K562 (cell line): ENCODE results near the gene CLIC1. TPM values are rescaled to one million over a fixed set of nuclear protein-coding genes. Genes with fewer than 3 reads are reported as not detected.

ENCODE experiments used
- CHD1 ChIP-seq: fragments of 200-600 bp; sonication (generic); IDR thresholded peaks from one replicate; pipeline ENCODE4 v1.6.1; 2012; ENCODE audit warnings: mild to moderate bottlenecking, moderate library complexity, low read length, inconsistent platforms
- DMBX1 ChIP-seq: fragments of 250-450 bp; sonication (Bioruptor Pico); IDR thresholded peaks from 2 replicates; pipeline ENCODE4 v1.8.0; 2022; ENCODE audit warnings: inconsistent platforms, mild to moderate bottlenecking, moderate library complexity, borderline replicate concordance
- ELF4 ChIP-seq: fragments of 450-650 bp; formaldehyde crosslinking; IDR thresholded peaks from 2 replicates; pipeline ENCODE4 v1.4.0; 2022; ENCODE audit warnings: missing genetic modification characterization
- HMG20B ChIP-seq: fragments of 250-450 bp; sonication (Bioruptor Pico); IDR thresholded peaks from 2 replicates; pipeline ENCODE4 v1.5.0; 2021; ENCODE audit warnings: mild to moderate bottlenecking
- MYC ChIP-seq, 2 experiments: fragments of 250-450 bp in 1 of 2; sonication (Bioruptor Pico) in 1 of 2; IDR thresholded peaks; 2 replicates each; pipeline versions ENCODE4 v1.5.1 to v1.6.1; 2012 to 2021; ENCODE audit warnings: low read depth in 2 of 2, borderline replicate concordance in 1 of 2, improper control_type of control experiment in 1 of 2, low read length in 1 of 2, mild to moderate bottlenecking in 1 of 2, moderate library complexity in 1 of 2
- NR2C1 ChIP-seq, 2 experiments: fragments of 450-650 bp; IDR thresholded peaks; 2 replicates each; pipeline ENCODE4 v1.6.1; 2017; ENCODE audit warnings: mild to moderate bottlenecking in 2 of 2, antibody characterized with exemption in 1 of 2, inconsistent platforms in 1 of 2, missing compliant biosample characterization in 1 of 2, missing genetic modification characterization in 1 of 2
- RBM17 ChIP-seq: fragments of 200-400 bp; formaldehyde crosslinking; IDR thresholded peaks from 2 replicates; pipeline ENCODE4 v1.6.1; 2017; ENCODE audit warnings: low read depth, mild to moderate bottlenecking, low read length, borderline replicate concordance
- RCOR1 ChIP-seq, 2 experiments: IDR thresholded peaks; 2 replicates each; pipeline ENCODE4 v1.6.1; 2012; ENCODE audit warnings: low read depth in 2 of 2, low read length in 2 of 2, borderline replicate concordance in 1 of 2, improper control_type of control experiment in 1 of 2
- SUPT5H ChIP-seq: fragments of 450-650 bp; IDR thresholded peaks from 2 replicates; pipeline ENCODE4 v1.6.1; 2016
- TFAM ChIP-seq: fragments of 250-450 bp; sonication (Bioruptor Pico); conservative IDR thresholded peaks from 2 replicates; pipeline ENCODE4 v1.5.0; 2021; ENCODE audit warnings: mild to moderate bottlenecking, moderate library complexity
- ZBTB1 ChIP-seq: sonication (generic); formaldehyde crosslinking; IDR thresholded peaks from 2 replicates; pipeline ENCODE4 v1.8.1; 2023; ENCODE audit warnings: missing genetic modification reagents, low read depth, mild to moderate bottlenecking, borderline replicate concordance
- ZFP1 ChIP-seq: fragments of 450-650 bp; formaldehyde crosslinking; IDR thresholded peaks from 2 replicates; pipeline ENCODE4 v1.4.0; 2020; ENCODE audit warnings: mild to moderate bottlenecking, mixed read lengths
- ZKSCAN1 ChIP-seq: fragments of 150-350 bp; IDR thresholded peaks from 2 replicates; pipeline ENCODE4 v1.6.1; 2016; ENCODE audit warnings: low read depth, low read length
- ZNF695 ChIP-seq: fragments of 450-650 bp; formaldehyde crosslinking; IDR thresholded peaks from 2 replicates; pipeline ENCODE4 v1.4.0; 2020; ENCODE audit warnings: mild to moderate bottlenecking, moderate library complexity
- ZNF766 ChIP-seq: fragments of 200-800 bp; sonication (Bioruptor generic); conservative IDR thresholded peaks from 2 replicates; pipeline ENCODE4 v1.6.1; 2016; ENCODE audit warnings: missing genetic modification characterization, missing compliant biosample characterization
- polyA plus RNA-seq, 8 experiments: library from polyadenylated mRNA; depleted of rRNA in 4 of 8; stranded (reverse) in 5 of 8; unstranded in 3 of 8; fragments of >200 nt; fragmentation: Nextera tagmentation in 2 of 8; fragmentation: Illumina TruSeq in 1 of 8; extraction: Ambion mirVana in 2 of 8; extraction: Trizol in 1 of 8; gene quantifications; 2 replicates each; pipeline versions ENCODE4 v1.2.1 to v1.2.3, GENCODE V29; 2011 to 2014; ENCODE audit warnings: inconsistent platforms in 1 of 8, missing spikeins in 1 of 8
- total RNA-seq, 7 experiments: library from RNA; depleted of rRNA in 6 of 7; stranded (reverse); fragments of >200 nt in 6 of 7; fragmentation: Illumina TruSeq in 2 of 7; extraction: Trizol in 2 of 7; gene quantifications; 2 replicates each; pipeline versions ENCODE4 v1.2.1 to v1.2.3, GENCODE V29; 2011 to 2021; ENCODE audit warnings: low replicate concordance in 1 of 7
- TF ChIP-seq, protein P1 (sequence below): fragments of 250-450 bp; sonication (Bioruptor Pico); IDR thresholded peaks from 2 replicates; pipeline ENCODE4 v1.8.0; 2022; ENCODE audit warnings: moderate library complexity, mild to moderate bottlenecking, inconsistent platforms
- TF ChIP-seq, protein P2 (sequence below): sonication (generic); formaldehyde crosslinking; IDR thresholded peaks from 2 replicates; pipeline ENCODE4 v1.8.0; 2022; ENCODE audit warnings: mild to moderate bottlenecking, low read depth, missing genetic modification reagents
- TF ChIP-seq, protein P3 (sequence below): fragments of 450-650 bp; formaldehyde crosslinking; IDR thresholded peaks from 2 replicates; pipeline ENCODE4 v1.4.0; 2022; ENCODE audit warnings: missing genetic modification characterization
- TF ChIP-seq, protein P4 (sequence below): sonication (generic); formaldehyde crosslinking; IDR thresholded peaks from 2 replicates; pipeline ENCODE4 v1.8.0; 2022; ENCODE audit warnings: missing genetic modification reagents, mild to moderate bottlenecking, borderline replicate concordance
- TF ChIP-seq, protein P5 (sequence below): fragments of 450-650 bp; conservative IDR thresholded peaks from 2 replicates; pipeline ENCODE4 v1.6.1; 2016; ENCODE audit warnings: missing genetic modification characterization, low read depth, mild to moderate bottlenecking, missing compliant biosample characterization, moderate library complexity
- TF ChIP-seq, protein P6 (sequence below): fragments of 450-650 bp; formaldehyde crosslinking; IDR thresholded peaks from 2 replicates; pipeline ENCODE4 v1.4.0; 2022; ENCODE audit warnings: mild to moderate bottlenecking, moderate library complexity

CLIC1 gene
- total and polyA plus RNA-seq, 9 of the 15 experiments (the other 6 are each of a cell fraction or from before 2014, with no cell fraction given) = 1,267 to 2,419 (median 1,808) TPM

DNA sequence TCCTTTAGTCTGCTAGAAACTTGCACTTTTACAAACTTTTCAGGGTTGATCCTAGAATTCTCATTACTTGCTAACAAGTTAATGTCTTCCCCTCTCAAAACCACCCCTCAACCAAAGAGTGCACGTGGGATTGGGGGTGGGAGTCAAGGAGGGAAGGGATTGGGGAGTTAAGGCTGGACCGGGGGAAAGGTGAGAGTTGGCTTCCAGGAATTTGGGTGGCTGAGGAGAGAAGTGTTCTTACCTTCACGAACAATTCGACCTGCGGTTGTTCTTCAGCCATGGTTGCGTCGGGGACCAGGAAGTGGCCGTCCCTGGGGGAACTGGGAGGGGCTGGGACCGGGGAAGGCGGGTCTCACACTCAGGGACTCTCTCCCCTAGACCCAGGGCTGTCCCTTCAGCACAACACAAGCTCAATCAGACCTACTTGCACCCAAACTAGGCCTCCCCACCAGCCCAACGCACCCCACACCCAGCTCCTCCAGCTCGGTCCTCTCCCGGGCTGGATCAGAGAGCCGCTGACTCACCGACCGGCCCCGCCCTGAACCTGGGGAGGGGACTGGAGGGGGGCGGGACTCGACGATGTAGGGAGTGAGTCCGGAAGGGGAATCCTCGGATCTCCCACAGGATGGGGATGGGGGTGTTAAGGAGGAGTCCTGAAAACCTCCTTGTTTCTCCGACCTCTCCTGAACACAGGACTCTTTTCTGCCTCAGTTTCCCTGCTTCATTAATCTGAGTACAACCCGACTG is at the start of gene CLIC1 (continued):
- TF ChIP-seq ZNF695 (CRISPR knock-in tag) = peak; percentile 78; the same call in 1 of the 2 replicates
- TF ChIP-seq ZFP1 (CRISPR knock-in tag) = no peak
- TF ChIP-seq, protein P1, sequence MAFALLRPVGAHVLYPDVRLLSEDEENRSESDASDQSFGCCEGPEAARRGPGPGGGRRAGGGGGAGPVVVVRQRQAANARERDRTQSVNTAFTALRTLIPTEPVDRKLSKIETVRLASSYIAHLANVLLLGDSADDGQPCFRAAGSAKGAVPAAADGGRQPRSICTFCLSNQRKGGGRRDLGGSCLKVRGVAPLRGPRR (CRISPR knock-in tag) = no peak
- TF ChIP-seq RCOR1 (IDR thresholded peaks at IDR 0.05; ENCODE audit: borderline replicate concordance in 1 of 2, low read depth in 2 of 2, low read length in 2 of 2) = peak in 1 of 2 experiments; percentile 90; a peak in 2 of 4 replicates
- 0 out of 2 replicates have a peak, but pooled peaks have one; percentile 19 for TF ChIP-seq DMBX1
- peak; percentile 97 for TF ChIP-seq CHD1
- TF ChIP-seq, protein P2, sequence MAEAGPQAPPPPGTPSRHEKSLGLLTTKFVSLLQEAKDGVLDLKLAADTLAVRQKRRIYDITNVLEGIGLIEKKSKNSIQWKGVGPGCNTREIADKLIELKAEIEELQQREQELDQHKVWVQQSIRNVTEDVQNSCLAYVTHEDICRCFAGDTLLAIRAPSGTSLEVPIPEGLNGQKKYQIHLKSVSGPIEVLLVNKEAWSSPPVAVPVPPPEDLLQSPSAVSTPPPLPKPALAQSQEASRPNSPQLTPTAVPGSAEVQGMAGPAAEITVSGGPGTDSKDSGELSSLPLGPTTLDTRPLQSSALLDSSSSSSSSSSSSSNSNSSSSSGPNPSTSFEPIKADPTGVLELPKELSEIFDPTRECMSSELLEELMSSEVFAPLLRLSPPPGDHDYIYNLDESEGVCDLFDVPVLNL = peak; percentile 83
- peak; percentile 99 for TF ChIP-seq SUPT5H
- TF ChIP-seq ZBTB1 = no peak
- TF ChIP-seq ZKSCAN1 = 0 out of 2 replicates have a peak, but pooled peaks have one; percentile 27
- TF ChIP-seq RBM17 = no peak
- TF ChIP-seq, protein P3, sequence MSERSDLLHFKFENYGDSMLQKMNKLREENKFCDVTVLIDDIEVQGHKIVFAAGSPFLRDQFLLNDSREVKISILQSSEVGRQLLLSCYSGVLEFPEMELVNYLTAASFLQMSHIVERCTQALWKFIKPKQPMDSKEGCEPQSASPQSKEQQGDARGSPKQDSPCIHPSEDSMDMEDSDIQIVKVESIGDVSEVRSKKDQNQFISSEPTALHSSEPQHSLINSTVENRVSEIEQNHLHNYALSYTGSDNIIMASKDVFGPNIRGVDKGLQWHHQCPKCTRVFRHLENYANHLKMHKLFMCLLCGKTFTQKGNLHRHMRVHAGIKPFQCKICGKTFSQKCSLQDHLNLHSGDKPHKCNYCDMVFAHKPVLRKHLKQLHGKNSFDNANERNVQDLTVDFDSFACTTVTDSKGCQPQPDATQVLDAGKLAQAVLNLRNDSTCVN (CRISPR knock-in tag) = peak; percentile 35; the same call in 1 of the 2 replicates
- no peak for TF ChIP-seq NR2C1 (IDR thresholded peaks at IDR 0.05)
- no peak for TF ChIP-seq NR2C1 (tag; IDR thresholded peaks at IDR 0.05)
- TF ChIP-seq ELF4 (CRISPR knock-in tag) = peak; percentile 98
- no peak for TF ChIP-seq TFAM (CRISPR knock-in tag)
- TF ChIP-seq MYC (IDR thresholded peaks at IDR 0.05; ENCODE audit: low read depth, low read length) = peak; percentile 72
- TF ChIP-seq MYC (CRISPR knock-in tag; IDR thresholded peaks at IDR 0.05; ENCODE audit: borderline replicate concordance, low read depth) = peak; percentile 35; the same call in 1 of the 2 replicates
- TF ChIP-seq, protein P4, sequence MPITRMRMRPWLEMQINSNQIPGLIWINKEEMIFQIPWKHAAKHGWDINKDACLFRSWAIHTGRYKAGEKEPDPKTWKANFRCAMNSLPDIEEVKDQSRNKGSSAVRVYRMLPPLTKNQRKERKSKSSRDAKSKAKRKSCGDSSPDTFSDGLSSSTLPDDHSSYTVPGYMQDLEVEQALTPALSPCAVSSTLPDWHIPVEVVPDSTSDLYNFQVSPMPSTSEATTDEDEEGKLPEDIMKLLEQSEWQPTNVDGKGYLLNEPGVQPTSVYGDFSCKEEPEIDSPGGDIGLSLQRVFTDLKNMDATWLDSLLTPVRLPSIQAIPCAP (CRISPR knock-in tag) = peak; percentile 85
- TF ChIP-seq, protein P5, sequence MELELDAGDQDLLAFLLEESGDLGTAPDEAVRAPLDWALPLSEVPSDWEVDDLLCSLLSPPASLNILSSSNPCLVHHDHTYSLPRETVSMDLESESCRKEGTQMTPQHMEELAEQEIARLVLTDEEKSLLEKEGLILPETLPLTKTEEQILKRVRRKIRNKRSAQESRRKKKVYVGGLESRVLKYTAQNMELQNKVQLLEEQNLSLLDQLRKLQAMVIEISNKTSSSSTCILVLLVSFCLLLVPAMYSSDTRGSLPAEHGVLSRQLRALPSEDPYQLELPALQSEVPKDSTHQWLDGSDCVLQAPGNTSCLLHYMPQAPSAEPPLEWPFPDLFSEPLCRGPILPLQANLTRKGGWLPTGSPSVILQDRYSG (tag) = peak; percentile 43; the same call in 1 of the 2 replicates
- TF ChIP-seq, protein P6, sequence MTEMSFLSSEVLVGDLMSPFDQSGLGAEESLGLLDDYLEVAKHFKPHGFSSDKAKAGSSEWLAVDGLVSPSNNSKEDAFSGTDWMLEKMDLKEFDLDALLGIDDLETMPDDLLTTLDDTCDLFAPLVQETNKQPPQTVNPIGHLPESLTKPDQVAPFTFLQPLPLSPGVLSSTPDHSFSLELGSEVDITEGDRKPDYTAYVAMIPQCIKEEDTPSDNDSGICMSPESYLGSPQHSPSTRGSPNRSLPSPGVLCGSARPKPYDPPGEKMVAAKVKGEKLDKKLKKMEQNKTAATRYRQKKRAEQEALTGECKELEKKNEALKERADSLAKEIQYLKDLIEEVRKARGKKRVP (CRISPR knock-in tag) = no peak; the same call in 1 of the 2 replicates
- no peak for TF ChIP-seq ZNF766 (CRISPR knock-in tag)
- no peak for TF ChIP-seq HMG20B (CRISPR knock-in tag)
